T-helper 22 cell (primary cell): ENCODE data around the gene AK4.
"Not testable (repeated sequence)": the region's sequence is repeated elsewhere in the genome, so short reads cannot be mapped to it uniquely, and the experiment has no call there.

ENCODE experiments used
- DNase-seq: peaks from one replicate; pipeline ENCODE4 v3.0.0-alpha.2; 2020; ENCODE audit warnings: low read depth

Gene AK4

DNA sequence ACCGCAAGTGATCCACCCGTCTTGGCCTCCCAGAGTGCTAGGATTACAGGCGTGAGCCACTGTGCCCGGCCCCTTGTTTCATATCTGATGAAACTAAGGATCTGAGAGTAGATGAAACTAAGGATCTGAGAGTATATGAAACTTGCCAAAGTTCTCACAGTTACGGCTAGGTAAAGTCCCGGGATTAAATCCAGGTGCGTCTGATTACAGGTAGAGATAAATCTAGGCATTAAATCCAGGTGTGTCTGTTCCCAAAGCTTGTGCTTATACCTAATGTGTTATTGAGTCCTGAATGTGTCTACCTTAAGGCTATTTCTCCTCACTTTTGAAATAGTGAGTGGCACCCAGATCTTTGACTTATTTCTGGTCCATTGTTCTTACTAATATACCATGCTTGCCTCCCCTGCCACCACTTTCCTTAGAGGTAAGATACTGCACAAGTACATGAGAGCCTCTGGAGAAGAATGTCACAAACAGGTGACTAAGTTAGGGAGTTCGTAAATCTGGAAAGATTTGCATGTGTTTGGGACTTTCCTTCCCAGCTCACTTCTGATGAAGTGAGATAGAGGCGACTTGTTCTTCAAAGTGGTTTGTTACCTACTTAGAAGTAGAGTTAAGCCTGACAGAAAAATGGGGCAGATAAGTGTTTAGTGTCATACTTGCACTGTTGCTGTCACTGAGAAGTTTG is 66.5 kb downstream of the AK4 start:
- no peak for DNase-seq

DNA sequence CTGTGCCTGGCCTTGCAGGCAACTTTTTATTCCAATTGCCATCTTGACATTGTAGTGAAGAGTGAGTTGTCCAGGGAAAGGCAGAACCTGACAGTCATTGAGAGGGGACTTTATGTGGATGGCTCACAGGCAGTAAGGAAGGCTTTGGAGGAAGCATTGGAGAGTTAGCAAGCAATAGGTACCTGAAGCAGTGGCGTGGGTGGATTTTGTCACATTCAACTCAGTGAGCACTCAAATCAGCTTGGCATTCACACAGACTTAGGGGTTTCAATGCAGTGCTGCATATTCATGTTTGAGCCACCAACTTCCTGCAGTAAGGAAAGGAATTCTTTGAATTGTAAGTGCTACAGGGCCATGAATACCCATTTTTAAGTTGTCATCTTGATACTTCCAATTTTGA is 69.0 kb downstream of the AK4 start:
- DNase-seq: no peak

DNA sequence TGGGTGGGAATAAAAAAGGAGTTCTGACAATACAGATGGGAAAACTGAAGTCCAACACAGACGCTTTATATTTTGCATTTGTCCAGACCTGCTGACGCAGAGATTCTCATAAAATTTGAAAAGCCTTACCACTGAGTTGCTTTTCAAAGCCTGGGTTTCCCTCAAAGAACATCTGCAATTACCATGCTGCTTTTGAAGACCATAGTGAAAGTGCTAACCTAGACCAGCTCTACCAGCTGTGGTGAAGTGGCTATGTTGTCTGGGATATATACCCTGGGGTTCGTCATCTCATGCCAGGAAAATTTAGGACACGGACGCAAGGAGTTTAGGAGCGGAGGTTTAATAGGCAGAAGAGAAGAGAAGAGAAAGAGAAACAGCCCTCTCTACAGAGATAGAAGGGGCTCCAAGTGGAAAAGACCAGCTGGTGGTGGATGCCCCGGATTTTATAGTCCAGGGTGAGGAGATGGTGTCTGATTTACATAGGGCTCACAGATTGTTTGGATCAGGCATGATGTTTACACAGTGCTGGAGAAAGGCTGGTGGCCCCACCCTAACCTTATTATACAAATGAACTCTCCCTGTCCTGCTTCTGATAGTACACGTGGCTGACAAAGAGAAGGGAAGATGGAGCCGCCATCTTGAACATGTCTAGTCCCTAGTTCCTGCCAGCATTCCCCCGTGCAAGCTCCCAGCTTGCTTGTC is 73.8 kb downstream of the AK4 start:
- DNase-seq: no peak

DNA sequence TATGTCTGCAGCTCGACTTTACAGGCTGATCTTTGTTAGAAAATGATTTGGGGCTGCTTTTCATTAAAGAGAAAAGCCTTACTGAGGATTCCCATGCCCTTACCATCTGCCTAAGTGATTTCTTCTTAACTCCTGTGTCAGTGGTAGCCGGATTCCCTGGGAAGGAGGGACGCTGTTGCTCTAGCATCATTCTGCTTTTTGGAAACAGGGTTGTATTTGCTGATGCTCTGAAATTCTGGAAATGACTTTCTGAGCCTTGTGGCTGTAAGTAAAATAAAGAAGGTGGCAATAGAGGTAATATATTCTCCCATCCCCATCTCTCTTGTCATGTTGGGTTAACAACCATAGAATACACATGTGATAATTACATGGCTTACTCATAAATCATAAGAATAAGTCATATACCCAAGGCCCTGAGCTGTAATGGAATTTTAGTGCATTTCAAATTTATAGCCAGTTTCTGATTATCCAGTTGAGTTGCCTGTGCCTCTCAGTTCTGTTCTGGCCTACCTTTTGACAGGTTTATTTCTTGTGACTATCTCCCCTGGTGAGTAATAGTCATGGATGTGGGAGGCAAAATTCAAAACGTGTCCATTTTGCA is 74.4 kb downstream of the AK4 start:
- no peak for DNase-seq

DNA sequence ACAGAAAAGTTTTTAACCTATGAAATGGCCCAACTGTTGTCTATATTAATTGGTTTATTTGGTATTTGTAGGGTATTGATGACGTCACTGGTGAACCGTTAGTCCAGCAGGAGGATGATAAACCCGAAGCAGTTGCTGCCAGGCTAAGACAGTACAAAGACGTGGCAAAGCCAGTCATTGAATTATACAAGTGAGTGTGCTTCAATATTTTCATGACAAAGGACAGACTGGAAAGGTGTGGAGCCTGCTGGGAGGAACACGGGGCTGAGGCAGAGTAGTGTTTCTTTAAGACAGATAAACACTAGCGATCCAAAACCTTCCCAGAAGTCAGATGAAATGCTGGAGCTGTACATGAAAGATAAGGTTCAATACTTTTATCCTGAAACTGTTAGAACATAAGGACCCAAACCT is 76.7 kb downstream of the AK4 start:
- DNase-seq: no peak

DNA sequence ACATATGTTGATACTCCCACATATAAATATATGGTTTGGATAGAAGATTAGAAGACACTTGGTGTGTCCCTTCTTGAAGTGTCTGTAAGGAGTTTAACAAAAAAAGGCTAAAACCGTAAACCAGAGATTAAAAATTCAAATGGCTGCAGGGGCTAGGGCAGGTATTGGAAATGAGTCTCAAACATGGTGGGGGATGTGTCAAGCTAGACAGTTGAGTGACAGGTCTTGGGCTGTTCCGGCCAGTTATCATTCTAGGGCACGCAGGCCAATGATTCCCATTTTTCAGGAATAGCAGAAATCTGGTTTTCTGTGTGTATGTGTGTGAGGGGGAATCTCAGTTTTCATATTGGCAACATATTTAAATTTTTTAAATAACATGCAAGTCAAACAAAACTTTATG is 77.2 kb downstream of the AK4 start:
- DNase-seq: no peak

DNA sequence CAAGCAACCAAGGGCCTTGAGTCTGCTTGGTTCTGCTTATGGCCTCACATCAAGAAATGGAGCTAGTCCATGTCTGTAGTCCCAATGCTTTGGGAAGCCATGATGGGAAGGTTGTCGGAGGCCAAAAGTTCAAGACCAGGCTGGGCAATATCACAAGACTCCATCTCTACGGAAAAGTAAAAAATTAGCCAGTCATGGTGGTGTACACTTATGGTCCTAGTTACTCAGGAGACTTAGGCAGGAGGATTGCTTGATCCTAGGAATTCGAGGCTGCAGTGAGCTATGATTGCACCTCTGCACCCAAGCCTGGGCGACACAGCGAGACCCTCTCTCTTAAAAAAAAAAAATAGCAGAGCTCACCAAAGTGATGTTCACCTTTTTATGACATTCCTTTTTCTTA is 81.2 kb downstream of the AK4 start:
- no peak for DNase-seq

DNA sequence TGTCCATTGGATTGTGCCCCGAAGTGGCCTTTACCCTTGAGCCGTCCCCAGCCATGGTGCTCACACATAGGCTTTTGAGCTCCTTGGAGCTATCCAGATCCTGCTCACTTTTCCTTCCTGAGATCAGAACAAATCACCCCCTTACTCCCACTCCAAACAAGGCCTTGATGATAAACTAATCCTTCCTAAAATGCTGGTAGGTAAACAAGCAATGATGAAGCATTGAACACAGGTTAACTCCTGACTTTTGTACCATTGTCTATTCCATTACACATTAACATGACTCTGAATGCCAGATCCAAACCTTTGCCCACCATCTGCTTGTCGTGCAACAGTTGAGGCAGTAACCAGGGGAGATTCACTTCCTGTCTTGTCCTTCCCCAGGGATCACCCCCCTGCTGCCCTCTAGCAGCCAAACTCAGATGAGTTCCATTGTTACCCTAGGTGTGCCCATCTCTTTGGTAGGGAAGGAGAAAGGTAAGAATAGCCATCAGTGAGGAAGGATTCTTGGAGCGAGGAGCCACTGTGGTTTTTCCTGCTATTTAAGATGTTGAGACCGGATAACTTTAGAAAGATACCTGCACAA is 81.8 kb downstream of the AK4 start:
- no peak for DNase-seq

DNA sequence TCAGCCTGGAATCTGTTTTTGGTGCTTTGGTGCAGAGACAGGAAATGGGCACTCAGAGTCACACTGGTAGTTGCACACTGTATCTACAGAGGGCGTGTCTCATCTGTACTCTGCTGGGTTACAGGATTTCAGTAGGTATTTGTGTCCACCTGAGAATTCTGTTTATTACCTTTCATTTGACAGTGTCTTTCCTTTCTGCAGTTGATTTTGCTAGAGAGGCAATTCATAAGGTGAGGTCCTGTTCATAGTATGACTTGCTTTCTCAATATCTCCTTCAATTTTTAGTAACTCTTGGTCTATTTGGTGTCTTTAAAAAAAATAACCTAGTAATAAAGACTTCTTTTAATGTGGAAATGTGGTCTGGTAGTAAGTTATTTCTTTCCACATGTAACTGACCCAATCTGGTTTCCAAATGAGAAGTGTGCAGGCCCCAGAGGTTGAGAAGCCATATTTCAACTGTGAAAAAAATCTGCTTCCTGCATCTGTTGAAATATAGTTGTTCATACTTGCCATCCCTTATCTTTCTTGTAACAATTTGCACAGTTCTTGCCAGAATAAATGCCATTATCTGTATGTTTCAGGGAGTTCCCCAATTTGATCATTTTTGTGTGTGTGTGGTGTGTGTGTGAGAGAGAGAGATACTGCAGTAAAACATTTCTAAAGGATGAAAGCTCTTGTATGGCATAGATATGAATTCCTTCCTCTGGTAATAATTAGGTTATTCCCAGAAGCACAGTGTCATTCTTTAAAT is 82.9 kb downstream of the AK4 start:
- no peak for DNase-seq

DNA sequence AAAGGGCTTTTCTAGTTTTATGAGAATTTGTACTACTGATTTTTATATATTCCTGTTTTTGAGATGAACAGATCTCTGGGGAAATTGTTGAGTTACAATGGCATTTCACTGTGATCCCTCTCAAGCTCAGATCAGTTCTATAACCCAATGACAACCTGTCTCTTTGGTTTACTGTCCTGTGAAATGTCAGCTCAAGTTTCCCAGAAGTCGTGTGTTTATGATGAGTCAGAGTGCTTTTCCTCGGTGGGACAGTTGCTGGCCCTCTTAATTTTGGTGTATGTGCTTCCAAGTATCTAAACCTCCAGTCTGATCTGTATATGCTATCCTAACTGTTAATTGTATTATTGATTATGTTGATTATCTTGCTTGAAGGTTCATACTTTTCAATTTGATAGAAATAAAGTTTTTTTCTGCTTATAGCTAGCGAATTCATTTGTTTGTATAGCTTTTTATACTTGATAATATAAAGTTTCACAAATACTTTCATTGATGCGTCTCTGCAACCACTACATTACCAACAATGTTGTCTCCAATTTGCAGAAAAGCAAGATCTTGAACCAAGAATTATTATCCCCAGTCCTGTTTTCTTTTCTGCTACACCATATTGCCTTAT is 83.8 kb downstream of the AK4 start:
- no peak for DNase-seq

DNA sequence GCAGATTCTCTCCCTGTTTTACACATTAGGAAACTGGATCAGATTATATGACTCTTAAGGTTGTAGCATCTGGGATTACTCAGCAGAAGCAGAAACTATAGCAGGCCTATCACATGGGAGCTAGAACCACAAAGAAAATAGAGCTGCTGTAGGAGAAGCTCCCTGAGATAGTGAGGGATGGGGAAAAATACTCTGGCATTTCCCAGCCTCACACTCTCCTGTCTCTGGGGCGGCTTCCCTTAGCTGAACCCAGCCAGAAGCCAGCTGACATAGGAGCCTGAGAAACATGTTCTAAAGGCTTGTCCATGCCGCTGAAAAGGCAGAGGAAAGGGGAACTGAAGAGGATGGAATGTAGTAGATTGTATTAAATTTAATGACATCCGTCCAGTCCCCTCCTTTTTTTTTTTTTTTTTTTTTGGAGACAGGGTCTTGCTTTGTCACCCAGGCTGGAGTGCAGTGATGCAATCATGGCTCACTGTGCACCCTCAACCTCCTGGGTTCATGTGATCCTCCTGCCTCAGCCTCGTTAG is 84.5 kb downstream of the AK4 start:
- no peak for DNase-seq

DNA sequence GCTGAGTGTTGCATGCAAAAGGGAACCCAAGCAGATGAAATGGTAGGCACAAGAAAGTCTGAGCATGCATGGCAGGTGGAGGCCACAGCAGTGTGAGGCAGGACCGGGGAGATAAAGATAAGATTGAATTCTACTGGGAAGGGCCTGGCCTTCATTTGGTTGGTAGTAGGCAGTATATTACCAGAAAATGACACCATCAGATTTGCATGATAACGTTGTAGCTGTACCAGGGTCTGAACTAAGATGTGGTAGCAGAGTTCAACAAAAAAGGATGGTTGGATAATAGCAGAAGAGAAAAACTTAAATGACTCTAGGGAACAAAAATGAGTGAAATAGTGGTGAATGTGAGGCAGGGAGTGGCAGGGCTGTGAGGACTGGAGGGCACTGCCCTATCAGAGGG is 85.8 kb downstream of the AK4 start:
- no peak for DNase-seq

DNA sequence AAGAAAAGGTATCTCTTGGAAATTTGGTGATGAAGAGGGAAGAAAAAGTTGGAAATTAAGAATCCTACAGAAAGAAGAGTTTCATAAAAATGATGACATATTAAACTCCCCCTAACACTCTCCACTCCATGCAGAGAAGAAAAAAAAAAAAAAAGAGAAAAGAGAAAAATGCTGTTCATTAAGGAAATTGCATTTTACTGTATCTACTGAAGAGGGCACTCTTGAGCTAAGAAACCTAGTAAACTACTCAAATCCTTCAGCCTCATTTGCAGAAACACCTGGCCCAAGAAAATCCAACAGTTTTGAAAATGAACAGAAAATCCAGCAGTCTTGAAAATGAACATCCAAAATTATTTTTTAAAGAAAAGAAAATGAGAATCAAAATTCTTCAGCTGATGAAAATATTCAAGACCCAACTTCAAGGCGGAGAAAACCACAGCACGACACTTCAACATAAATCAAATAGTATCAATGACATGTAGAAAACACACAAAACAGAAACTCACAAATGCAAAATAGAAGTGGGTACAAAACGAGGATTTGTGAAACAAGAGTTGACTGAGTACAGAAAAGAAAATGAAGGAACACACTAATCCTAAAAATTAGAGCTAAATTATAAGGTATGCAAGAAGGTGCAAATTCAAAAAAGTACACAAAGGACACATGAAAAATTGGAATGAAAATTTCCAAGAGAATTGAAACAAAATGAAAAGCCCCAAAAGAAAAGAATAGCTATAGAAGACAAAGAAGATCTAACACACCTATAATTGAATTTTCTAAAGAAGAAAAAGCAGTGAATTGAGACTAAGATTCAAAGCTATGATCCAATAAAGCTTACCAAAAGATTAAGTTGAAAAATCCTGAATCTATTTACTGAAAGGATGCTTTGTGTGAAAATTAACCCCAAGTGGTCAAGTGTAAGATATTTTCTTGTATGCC is 88.1 kb downstream of the AK4 start:
- no peak for DNase-seq

DNA sequence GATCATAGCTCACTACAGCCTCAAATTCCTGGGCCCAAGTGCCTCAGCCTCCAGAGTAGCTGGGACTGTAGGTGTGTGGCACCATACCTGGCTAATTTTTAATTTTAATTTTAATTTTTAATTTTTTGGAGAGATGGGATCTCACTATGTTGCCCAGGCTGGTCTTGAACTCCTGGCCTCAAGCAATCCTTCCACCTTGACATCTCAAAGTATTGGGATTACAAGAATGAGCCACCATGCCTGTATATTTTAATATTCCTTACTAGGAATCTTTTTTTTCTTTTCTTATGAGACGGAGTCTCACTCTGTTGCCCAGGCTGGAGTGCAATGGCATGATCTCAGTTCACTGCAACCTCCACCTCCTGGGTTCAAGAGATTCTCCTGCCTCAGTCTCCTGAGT is 89.1 kb downstream of the AK4 start:
- DNase-seq: not testable (repeated sequence)

DNA sequence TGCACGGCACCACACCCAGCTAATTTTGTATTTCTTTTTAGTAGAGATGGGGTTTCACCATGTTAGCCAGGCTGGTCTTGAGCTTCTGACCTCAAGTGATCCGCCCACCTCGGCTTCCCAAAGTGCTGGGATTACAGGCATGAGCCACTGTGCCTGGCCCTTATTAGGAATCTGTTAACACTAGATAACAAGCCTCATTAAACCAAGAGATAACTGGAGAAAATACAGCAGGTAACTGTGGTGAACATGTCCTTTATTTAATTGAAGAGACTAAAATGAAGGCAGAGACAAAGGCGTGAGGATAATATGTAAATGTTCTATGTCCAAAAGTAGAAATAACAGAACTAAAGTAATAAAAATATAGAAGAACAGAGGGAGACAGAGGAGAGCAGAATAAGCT is 89.5 kb downstream of the AK4 start:
- DNase-seq: no peak

DNA sequence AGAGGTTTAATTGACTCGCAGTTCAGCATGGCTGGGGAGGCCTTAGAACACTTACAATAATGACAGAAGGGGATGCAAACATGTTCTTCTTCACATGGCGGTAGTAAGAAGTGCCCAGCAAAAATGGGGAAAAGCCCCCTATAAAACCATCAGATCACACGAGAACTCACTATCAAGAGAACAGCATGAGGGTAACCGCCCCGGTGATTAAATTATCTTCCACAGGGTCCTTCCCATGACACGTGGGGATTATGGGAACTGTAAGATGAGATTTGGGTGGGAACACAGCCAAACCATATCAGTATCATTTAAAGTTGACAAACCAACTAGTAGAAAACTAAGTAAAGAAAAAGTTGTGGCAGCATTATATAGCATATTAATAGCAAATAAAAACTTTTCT is 90.0 kb downstream of the AK4 start:
- no peak for DNase-seq

DNA sequence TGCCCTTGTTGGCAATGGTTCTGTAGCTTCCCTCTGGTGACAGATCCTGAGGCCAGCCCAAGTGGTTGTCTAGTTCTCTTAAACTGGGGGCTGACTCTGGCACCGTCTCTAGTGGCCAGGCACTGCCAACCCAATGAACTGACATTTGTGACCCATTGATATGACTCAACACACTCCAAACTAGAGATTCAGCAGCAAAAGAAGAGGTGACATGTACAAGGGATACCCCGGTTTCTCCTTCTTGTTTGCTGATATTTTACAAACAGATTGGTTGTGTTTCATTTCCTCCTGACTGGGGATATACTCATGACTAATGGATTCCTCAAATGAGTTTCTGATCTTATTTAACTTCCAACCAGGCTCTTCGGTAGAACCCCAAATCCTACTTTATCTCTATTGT is 95.5 kb downstream of the AK4 start:
- no peak for DNase-seq

DNA sequence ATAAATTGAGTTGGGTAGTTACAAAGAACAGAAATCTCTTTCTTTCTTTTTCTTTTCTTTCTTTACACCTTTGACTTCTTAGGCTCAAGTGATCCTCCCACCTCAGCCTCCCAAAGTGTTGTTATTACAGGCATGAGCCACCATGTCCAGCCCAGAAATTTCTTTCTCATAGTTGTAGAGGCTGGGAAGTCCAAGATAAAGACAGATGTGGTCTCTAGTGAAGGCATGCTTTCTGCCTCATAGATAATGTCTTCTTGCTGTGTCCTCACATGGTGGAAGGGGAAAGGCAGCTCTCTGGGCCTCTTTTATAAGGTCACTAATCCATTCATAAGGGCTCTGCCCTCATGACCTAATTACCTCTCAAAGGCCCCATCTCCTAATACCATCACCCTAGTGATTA is 97.3 kb downstream of the AK4 start:
- DNase-seq: no peak

DNA sequence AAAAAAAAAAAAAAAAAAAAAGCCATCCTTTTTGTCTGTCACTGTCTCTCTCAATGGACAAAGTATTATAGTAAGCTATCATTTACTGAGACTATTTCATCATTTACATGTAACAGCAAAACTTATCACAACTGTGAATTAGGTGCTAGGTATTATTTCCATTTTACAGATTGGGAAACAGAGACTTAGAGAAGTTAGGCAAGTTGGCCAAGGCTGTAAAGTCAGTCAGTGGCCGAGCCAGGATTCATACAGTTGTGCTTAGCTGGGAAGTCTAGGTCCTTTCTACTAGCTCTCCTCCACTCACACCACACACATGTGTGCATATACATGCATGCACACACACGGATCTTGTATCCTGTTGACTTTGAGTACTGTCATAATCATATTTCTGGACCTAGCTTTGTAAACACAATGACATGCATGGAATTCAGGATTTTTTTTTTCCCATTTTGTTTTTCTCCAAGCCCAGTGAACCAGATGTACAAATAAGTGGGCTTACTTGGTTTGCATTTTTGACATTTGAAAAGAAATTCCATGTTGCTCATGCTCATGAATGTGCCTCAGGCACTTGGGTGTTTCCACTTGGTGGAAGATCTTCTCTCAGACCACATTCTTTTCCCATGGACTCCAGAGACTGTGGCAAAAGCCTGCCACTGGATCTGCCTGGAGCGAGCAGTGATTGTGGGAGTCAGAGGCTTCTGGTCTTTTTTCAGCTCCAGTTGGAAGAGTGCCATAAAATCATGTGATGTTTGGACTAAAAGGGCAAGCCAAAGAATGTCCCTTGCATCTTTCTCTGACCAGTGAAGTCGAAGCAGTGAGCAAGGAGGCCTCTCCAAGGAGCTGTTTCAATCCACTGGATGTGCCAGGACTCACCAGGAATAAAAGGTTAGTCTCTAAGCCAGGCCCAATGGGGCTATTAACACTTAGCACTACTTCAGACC is 99.7 kb downstream of the AK4 start:
- no peak for DNase-seq

DNA sequence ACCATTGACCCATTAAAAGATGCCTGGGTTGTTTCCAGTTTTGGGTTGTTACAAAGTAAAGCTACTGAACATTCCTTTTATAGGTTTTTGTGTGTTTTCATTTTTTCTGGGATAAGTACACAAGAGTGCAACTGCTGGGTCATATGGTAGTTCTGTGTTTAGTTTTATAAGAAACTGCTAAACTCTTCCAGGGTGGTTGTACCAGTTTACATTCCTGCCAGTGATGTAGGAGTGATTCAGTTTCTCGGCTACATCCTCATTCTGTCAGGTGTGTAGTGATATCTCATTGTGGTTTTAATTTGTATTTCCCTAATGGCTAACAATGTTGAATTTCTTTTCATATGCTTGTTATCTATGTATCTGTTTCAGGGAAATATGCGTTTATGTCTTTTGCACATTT is 102.8 kb downstream of the AK4 start:
- no peak for DNase-seq
